ENCODE data around the gene TMEM170A. TPM values are rescaled to one million over a fixed set of nuclear protein-coding genes. Genes with fewer than 3 reads are reported as not detected.

The TMEM170A gene
- total RNA-seq, 2 donors from 2014 or later: 21.8 to 33.5 TPM

Other genes with a start within 250 kb of the TMEM170A start
- not detected for gene CTRB1, start 245.7 kb downstream of the TMEM170A start, total RNA-seq
- under 1 TPM; 0.16 to 0.71 TPM for gene BCAR1, start 213.1 kb downstream of the TMEM170A start, total RNA-seq
- 10 to 100 TPM; 47.5 to 49.7 TPM for gene CFDP1, start 31.2 kb downstream of the TMEM170A start, total RNA-seq
- gene CHST6, start 30.8 kb upstream of the TMEM170A start, total RNA-seq: not detected
- under 1 TPM; 0.10 to 0.18 TPM for gene CHST5, start 71.4 kb upstream of the TMEM170A start, total RNA-seq
- 1 to 10 TPM; 2.8 to 6.0 TPM for gene TMEM231, start 91.6 kb upstream of the TMEM170A start, total RNA-seq
- gene GABARAPL2, start 101.7 kb upstream of the TMEM170A start, total RNA-seq: 10 to 100 TPM; 56.0 to 82.3 TPM
- 10 to 100 TPM; 39.0 to 44.8 TPM for gene ADAT1, start 158.6 kb upstream of the TMEM170A start, total RNA-seq
- 100 to 1,000 TPM; 236 to 265 TPM for gene KARS1, start 183.0 kb upstream of the TMEM170A start, total RNA-seq
- 10 to 100 TPM; 54.9 to 89.9 TPM for gene TERF2IP, start 183.1 kb upstream of the TMEM170A start, total RNA-seq
- not detected for gene CPHXL2, start 212.3 kb upstream of the TMEM170A start, total RNA-seq
- not detected for gene DUXB, start 236.8 kb upstream of the TMEM170A start, total RNA-seq